NCI-H82 (cell line): ENCODE results near the gene GRIP2.

Experiments used
- DNase-seq: peaks from one replicate; lab custom pipeline; 2025; lab: John Stamatoyannopoulos, UW

The GRIP2 gene

DNA sequence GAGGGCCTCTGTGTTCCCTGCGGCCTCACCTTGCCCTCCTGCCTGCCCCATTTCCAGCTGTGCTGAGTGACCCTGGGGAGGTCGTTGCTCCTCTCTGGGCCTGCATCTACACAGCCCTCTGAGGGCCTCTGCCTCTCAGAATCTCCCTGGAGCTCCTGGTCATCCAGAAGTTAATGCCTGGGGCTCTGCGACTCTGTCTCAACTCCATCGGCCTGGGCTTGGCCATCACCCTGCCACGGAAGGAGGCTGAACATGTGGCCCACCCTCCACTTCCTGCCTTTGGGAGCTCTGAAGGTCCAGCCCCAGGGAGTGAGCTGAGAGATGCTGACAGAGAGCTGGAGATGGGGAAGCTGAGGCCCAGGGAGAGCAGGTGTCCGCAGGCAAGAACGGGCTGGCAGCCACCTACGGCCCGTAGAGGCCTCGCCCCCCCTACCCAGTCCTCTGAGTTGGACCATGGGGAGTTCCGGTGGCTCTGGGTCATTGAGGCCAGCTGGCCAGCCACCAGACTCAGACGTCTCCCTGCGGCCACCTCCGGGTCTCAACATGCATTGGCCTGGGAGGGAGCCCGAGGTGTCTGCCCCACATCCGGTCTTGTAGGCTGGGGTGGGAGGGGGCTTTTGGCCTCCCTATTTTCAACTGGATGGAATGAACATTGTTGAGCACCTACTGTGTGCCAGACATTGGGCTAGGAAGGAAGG is 34.2 kb downstream of the GRIP2 start:
- DNase-seq = no peak

DNA sequence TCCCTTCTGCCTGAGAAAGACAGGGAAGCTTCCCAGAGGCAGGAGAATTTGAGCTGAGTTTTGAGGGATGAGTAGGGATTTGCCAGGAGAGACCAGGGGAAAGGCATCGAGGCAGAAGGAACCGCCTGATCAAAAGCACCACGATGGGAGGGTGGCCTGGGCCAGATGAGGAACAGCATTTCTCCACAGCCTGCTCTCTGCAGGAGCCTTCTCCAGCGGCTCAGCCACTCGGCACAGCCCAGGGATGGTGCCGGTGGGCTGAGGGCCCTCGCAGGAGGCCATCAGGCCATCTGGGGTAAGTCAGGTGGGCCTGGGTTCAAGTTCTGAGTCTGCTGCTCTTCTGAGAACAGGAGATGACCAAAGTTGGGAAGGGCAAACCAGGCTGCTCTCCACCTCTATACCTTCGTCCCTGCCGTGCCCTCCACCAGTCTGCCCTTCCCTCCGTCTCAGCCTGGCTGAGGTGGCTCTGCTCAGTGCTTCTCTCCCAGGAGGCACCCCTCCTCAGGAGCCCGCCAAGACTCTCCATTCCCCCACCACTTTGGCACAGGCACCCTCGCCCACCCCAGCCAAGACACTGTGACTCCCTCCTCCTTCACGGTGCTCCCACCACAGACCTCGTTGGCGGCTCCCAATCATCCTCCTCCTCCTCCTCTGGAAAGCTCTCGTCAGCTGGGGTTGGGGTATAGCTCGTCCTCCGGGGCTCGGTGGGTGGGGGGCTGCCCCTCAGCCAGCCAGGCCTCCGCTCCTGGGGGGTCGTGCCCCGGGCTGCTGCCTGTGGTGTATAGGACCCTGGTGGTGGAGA is 34.9 kb downstream of the GRIP2 start:
- no peak for DNase-seq

DNA sequence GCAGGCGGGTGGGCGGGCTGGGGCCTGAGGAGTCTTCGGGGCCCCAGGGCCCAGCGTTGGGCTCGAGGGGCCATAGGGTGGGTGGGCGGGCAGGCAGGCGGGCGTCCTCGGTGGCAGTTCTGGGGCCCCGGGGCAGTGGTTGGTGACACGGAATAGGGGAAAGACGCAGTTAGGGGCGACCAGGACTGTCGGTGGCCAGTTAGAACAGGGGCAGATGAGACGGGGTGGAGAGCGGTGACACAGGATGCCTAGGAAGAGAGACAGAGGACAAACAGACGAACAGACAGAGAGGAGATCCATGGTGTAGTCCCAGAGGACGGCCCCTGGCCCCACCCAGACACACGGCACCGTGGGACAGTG is 36.5 kb downstream of the GRIP2 start:
- no peak for DNase-seq

GRCh38 chr3:14503033-14503705 is 37.0 kb downstream of the GRIP2 start:
- DNase-seq = no peak

- DNase-seq = no peak
These were observed 37.7 kb downstream of the GRIP2 start for GRCh38 chr3:14502472-14502871.

DNA sequence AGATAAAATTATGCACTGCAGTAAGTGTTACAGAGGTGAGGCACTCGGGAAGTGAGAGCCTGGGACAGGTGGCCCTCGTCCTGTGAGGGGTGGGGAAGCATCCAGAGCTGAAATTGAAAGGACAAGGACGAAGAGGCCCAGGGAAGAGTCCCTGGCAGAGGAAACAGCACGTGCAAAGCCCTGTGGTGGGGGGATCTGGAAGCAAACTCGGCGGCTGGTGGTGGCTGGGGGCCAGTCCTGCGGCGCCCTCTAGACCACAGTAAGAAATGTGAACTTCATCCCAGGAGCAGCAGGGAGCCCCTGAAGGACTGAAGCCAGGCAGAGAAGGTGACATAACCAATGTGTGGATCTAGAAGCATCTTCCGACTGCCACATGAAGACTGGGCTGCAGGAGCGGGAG is 42.8 kb downstream of the GRIP2 start:
- DNase-seq = peak; percentile 39

DNA sequence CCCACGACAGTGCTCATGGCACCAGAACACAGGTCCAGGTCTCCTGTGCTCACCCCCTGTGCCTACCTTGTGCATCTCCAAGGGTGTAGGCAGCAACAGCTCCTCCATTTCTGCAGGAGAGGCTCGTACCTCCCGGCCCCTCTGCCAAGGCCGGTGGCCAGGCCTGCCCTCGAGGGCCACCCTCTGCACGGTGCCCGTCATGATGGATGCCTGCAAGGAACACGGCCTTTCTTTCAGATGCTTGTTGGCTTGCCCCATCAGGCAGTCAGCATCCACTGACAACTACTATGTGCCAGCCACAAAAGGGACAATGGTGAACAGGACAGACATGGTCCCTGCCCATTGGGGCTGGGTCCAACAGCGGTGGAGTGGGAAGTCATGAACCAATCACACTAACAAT is 43.8 kb downstream of the GRIP2 start:
- DNase-seq = no peak

GRCh38 chr3:14494973-14495300 is 45.2 kb downstream of the GRIP2 start:
- DNase-seq = no peak

- no peak for DNase-seq
These were observed 45.7 kb downstream of the GRIP2 start for GRCh38 chr3:14494279-14494972.

GRCh38 chr3:14492948-14493881 is 46.9 kb downstream of the GRIP2 start:
- DNase-seq = no peak

GRCh38 chr3:14491396-14492190 is 48.5 kb downstream of the GRIP2 start:
- DNase-seq = no peak

GRCh38 chr3:14490831-14491230 is 49.3 kb downstream of the GRIP2 start:
- no peak for DNase-seq

GRCh38 chr3:14490255-14490654 is 49.9 kb downstream of the GRIP2 start:
- no peak for DNase-seq

DNA sequence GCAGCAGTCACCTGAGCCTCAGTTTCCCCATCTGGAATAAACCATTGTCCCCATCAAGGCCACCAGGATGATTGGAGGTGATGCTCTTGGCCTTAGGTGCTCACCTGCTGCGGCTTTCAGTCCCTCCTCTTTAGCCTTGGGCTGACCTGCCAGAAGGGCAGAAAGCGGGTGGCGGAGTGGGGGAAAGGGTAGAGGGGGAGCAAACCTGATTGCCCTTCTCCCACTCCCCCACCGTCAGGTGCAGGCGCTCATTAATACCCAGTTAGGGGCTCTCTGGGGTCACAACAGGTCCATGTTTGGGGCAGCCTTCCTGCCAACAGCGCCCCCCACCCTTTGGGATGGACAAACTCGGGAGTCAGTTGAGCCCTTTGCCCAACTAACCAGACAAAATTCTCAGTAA is 50.5 kb downstream of the GRIP2 start:
- no peak for DNase-seq

GRCh38 chr3:14488286-14489041 is 51.7 kb downstream of the GRIP2 start:
- no peak for DNase-seq

GRCh38 chr3:14487821-14488220 is 52.3 kb downstream of the GRIP2 start:
- no peak for DNase-seq

GRCh38 chr3:14487086-14487485 is 53.1 kb downstream of the GRIP2 start:
- no peak for DNase-seq

GRCh38 chr3:14486460-14486859 is 53.7 kb downstream of the GRIP2 start:
- DNase-seq = no peak

DNA sequence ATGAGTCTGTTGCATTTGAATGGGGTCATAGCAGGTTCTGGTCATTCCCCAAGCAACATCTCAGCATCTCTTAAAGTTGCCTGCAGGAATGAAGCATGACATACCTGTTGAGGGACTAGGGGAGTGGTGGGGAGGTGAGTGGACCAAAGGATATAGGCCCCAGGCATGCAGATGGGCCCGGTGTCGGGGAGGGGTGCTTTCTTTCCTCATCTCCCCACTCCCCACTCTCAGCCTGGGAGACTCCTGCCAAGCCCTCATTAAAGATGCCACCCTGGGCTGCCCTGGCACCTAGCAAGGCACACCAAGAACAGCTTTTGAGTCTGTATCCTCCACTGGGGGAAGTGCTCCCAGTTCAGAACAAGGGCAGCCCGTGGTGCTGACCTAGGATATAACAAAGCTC is 54.2 kb downstream of the GRIP2 start:
- no peak for DNase-seq

- DNase-seq = no peak
These were observed 55.4 kb downstream of the GRIP2 start for GRCh38 chr3:14484741-14485140.
